ENCODE data around the gene WSCD2.

The WSCD2 gene

GRCh38 chr12:108129017-108129812 is at the start of gene WSCD2:
Gene WSCD2, plus strand, starts transcription at chr12:108129288. Its CDS starts 66,545 bp downstream, at chr12:108195833.
- peak; percentile 7 for DNase-seq

GRCh38 chr12:108079721-108080120 is 49.4 kb upstream of the WSCD2 start:
- no peak for DNase-seq

DNA sequence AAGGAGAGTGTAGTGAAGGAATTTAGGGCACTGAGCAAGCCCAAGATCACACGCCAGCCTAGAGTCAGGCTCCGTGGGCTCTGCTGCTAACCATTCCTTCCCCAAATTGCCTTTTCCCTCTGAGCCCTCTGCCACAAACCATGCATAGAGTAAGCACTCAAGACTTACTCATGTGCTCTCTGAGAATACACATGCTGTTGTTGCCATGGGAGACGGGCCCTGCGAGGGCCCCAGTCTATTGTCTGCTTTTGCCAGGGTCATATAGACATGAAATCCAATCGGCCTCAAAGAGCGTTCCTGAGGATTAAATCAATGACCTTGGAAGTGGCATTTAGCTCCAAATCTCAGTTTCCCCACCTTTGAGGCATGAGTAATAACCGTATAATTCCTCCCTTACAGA is 48.7 kb upstream of the WSCD2 start:
- DNase-seq, result no peak

DNA sequence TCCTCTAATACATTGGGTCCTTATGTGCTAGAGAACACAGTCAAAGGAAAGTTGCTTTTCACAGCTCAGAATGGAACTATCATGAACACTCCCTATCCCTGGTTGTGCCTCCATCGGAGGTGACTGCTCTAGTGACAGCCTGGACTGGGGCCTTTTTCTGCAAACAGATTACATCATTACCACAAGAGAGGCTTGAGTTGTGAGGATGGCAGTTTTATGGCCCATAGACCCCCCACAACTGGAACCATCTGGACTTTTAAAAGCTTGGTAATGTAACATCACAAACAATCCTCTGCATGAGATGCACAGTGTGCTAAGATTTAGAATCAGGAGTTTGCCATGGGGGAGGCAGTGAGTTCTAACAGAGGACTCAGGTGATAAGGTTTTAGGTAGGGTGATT is 46.6 kb upstream of the WSCD2 start:
- DNase-seq, result no peak

GRCh38 chr12:108087900-108088299 is 41.2 kb upstream of the WSCD2 start:
- DNase-seq, result no peak

GRCh38 chr12:108090107-108090899 is 38.8 kb upstream of the WSCD2 start:
- no peak for DNase-seq

- DNase-seq, result no peak
Measured at GRCh38 chr12:108090932-108091678, 38.0 kb upstream of the WSCD2 start.

DNA sequence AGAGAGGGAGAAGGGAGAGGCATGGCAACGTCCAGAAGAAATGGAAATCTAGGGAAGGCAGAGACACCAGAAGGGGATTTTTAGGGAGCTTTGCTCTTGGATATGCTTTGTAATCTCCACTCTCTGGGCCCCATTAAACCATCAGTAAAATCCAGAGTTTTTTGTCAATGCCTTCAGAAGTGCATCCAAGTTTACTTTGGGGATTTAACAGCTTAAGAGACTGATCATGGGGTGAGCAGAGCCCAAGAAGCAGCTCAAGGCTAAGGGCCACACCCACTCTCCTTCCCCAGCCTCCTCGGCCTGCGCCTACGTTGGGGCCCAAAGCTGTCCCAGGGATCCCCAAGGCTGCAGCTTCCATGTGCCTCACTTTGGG is 37.4 kb upstream of the WSCD2 start:
- no peak for DNase-seq

DNA sequence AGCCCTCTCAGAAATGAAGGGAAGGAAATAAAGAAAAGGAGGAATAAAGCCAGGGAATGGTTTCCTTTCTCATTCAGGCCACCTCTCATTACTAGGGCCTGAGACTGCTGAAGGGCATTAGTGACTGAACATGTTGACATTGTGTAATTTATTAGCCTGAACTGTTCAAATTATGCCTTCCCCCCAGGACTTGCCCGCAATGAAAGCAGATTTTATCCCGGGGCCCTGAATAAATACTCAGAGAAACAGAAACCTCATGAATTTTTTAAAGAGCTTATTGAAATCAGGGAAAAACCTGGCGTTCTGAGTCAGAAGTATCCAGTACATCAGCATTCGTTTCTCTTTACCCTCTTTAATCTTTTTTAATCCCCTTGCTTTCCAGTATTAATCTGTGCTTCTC is 35.9 kb upstream of the WSCD2 start:
- no peak for DNase-seq

DNA sequence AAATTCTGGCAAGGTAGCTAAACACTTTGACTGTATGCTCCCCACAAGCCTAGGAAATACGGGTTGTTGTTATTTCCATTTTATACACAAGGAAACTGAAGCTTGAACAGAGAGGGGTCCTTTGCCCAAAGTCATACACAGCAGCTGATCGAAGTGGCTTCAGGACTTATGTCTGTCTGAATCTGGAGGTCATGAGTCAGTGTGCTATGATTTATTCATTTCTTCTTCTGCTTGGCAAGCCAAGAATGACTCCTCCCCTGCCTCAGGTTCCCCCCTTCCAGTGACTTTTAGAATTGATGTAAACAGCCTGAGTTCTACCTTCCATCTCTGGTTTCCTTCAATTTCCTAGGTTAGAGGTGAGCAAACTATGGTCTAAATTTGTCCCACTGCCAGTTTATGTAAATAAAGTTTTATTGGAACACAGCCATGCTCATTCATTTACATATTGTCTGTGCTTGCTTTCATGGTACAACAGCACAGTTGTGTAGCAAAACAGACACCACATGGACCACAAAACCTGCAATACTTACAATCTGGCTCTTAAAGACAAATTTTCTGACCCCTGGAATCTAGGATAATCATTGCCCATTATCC is 34.9 kb upstream of the WSCD2 start:
- DNase-seq, result no peak

- no peak for DNase-seq
Measured at GRCh38 chr12:108097160-108097911, 31.8 kb upstream of the WSCD2 start.

DNA sequence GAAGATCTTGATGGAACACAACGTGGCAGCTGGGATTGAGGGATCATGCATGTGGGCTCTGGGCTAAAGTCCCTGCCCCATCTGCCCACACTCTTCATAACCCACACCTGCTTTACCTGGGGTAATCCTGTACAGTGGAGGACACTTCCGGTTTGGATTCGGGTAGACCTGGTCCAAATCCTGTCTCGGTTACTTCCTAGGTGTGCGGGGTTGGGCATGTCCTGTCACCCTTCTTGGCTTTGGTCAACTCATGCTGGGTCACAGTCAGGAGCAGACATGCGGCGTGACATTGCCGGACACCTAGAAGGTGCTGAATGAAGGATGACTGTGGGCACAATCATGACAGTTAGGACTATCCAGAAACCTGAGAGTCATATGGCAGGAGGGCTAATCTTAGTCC is 30.7 kb upstream of the WSCD2 start:
- DNase-seq, result no peak

DNA sequence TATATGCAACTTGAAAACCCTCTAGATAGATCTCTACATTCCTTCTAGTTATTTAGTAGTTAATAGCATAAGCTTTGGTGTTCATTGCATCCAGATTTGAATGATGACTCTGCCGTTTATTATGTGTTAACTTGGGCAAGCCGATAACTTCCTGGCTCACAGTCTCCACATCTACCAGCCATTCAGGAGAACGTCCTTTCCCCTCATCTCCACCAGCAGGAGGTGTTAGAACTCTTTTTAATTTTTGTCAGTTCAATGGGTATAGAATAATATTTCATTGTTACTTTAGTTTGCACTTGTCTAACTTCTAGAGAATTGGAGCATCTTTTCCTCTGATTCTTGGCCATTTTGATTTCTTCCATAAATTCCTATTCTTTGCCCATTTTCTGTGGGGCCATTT is 30.0 kb upstream of the WSCD2 start:
- DNase-seq, result peak; percentile 32

- DNase-seq, result no peak
Measured at GRCh38 chr12:108099778-108100489, 29.2 kb upstream of the WSCD2 start.

- DNase-seq, result no peak
Measured at GRCh38 chr12:108101605-108102175, 27.4 kb upstream of the WSCD2 start.

DNA sequence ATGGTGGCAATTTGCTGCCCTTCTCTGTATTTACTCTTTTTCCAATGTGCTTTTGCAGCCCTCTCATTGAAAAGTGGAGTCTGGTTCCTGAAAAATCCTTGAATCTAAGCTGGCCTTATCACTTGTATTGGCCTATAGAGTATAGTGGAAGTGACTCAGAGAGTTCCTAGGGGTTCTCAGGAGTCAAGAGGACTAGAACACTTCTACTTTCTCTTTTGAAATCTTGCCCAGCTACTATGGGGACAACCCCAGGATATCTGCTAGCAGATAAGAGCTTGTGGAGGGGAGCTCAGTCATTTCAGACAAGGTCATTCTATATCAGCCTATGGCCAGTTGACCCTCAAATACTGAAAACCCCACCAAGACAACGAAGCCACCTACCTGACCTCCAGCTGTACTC is 26.7 kb upstream of the WSCD2 start:
- no peak for DNase-seq

GRCh38 chr12:108103087-108103486 is 26.0 kb upstream of the WSCD2 start:
- no peak for DNase-seq

- DNase-seq, result no peak
Measured at GRCh38 chr12:108103517-108103916, 25.6 kb upstream of the WSCD2 start.

DNA sequence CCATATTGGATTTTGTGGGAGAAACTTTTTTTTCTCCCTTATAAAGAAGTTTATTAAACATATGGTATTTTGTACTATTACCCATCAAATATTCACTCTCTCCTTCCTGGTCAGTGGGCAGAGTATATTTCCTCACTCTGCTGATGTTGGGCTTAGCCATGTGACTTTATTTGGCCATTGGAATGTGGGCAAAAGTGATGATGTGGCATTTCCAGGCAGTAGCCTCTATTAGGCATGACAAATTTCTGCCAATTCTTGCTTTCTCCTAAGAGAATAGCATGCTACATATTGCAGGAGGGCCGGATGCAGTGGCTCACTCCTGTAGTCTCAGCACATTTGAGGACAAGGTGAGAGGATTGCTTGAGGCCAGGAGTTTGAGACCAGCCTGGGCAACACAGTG is 24.4 kb upstream of the WSCD2 start:
- DNase-seq, result no peak

GRCh38 chr12:108106599-108106998 is 22.5 kb upstream of the WSCD2 start:
- no peak for DNase-seq

DNA sequence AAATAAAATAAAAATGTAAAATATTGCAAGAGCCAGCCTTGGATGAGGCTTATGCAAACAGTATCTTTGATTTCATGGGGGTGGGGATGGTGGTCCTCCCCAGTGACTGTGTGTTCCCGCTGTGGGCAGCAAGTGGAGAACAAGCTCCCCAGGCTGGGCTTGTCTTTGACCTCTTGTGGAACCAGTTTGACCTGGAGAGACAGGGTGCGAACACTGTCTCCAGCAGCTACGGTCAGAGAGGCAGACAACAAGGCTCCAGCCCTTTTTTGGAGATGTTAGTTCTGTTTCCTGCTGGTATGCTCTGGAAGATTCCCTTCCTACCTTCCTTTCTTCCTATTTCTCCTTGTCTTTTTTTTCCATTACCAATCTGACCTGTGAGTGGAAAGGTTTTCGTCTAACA is 21.8 kb upstream of the WSCD2 start:
- no peak for DNase-seq

Measured in CD4-positive, alpha-beta T cell treated with Interleukin-12 subunit alpha and Interleukin-12 subunit beta, for 1 hour (primary cell).